Uterus (tissue), 2 donors: ENCODE results near the gene GOLGA8Q.
"Not testable (repeated sequence)": the region's sequence is repeated elsewhere in the genome, so short reads cannot be mapped to it uniquely, and the experiment has no call there.

Experiments used
- POLR2A ChIP-seq, 2 donors: fragments of 450-650 bp; IDR thresholded peaks; one replicate each; pipeline ENCODE4 v1.6.1; 2016; ENCODE audit warnings: antibody characterized with exemption in 2 of 2, mild to moderate bottlenecking in 1 of 2, moderate library complexity in 1 of 2
- TF ChIP-seq, protein P1 (sequence below), 4 experiments: fragments of 200-600 bp in 2 of 4; fragments of 450-650 bp in 2 of 4; sonication (generic) in 2 of 4; IDR thresholded peaks; one replicate each; pipeline ENCODE4 v1.5.1; 2016 to 2019; ENCODE audit warnings: antibody characterized with exemption in 4 of 4, mild to moderate bottlenecking in 2 of 4, moderate library complexity in 1 of 4

DNA sequence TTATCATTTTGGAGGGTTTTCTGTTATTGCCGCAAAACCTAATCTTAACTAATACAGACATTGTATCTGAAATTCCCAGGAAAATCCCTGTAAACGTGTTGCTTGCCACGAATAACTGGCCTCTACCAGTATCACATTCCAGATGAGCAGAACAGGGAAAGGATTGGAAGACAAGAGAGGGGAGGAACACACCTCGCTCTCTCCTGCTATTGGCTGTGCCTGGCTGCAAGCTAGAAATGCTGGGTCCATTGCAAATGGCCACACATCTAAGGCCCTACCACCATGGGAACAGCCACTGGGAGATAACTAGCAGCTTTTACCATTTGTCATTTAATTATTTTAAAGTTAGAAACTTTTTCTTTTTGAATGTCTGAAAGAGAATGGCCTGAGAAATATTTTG, 37.3 kb upstream of the GOLGA8Q start:
- TF ChIP-seq POLR2A (IDR thresholded peaks at IDR 0.05), result not testable (repeated sequence)
- TF ChIP-seq, protein P1, sequence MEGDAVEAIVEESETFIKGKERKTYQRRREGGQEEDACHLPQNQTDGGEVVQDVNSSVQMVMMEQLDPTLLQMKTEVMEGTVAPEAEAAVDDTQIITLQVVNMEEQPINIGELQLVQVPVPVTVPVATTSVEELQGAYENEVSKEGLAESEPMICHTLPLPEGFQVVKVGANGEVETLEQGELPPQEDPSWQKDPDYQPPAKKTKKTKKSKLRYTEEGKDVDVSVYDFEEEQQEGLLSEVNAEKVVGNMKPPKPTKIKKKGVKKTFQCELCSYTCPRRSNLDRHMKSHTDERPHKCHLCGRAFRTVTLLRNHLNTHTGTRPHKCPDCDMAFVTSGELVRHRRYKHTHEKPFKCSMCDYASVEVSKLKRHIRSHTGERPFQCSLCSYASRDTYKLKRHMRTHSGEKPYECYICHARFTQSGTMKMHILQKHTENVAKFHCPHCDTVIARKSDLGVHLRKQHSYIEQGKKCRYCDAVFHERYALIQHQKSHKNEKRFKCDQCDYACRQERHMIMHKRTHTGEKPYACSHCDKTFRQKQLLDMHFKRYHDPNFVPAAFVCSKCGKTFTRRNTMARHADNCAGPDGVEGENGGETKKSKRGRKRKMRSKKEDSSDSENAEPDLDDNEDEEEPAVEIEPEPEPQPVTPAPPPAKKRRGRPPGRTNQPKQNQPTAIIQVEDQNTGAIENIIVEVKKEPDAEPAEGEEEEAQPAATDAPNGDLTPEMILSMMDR (IDR thresholded peaks at IDR 0.05), result not testable (repeated sequence)
